Endothelial cell of umbilical vein (primary cell): ENCODE measurements around the gene SLC30A3. TPM values are rescaled to one million over a fixed set of nuclear protein-coding genes. Genes with fewer than 3 reads are reported as not detected.

Experiments
- Bru-seq: library from RNA; stranded (reverse); fragments of 400-500 nt; gene quantifications from one replicate; lab custom pipeline; 2021; lab: Mats Ljungman, UMichigan
- BruChase-seq, 2 experiments: library from RNA; stranded (reverse); fragments of 400-500 nt; gene quantifications; one replicate each; lab custom pipeline; 2021; lab: Mats Ljungman, UMichigan
- BruUV-seq: library from RNA; stranded (reverse); fragments of 400-500 nt; replicated peaks from 2 replicates; lab custom pipeline; 2021; lab: Mats Ljungman, UMichigan
- CTCF ChIA-PET: fragments of 300-600, 350-600 bp; sonication (Branson Sonifier 250); formaldehyde crosslinking; loops from one replicate; lab custom pipeline; 2021; ENCODE audit warnings: antibody characterized with exemption, inconsistent platforms; lab: Charles Lee
- POLR2A ChIA-PET: fragments of 300-600, 350-600 bp; sonication (Branson Sonifier 250); formaldehyde crosslinking; loops from one replicate; lab custom pipeline; 2021; ENCODE audit warnings: antibody characterized with exemption, inconsistent platforms; lab: Charles Lee
- DNase-seq: peaks from one replicate; pipeline ENCODE4 v3.0.0-alpha.2; 2011; ENCODE audit warnings: low read depth, low spot score
- FAIRE-seq: peaks from 2 replicates; lab custom pipeline; 2011; peaks lifted over from hg19 to GRCh38; lab: Jason Lieb, UNC
- H2AFZ ChIP-seq: 2 replicates; pipeline ENCODE4 v1.6.0; 2012; ENCODE audit warnings: low read depth, low read length, control low read depth, inconsistent platforms
- H3K27ac ChIP-seq: 2 replicates; pipeline ENCODE4 v1.5.1; 2011; ENCODE audit warnings: low read depth, mild to moderate bottlenecking, control low read depth, low read length, moderate library complexity; ENCODE audit not compliant: insufficient read depth
- H3K27me3 ChIP-seq, 2 experiments: 2 replicates each; pipeline versions ENCODE4 v1.6.0 to v1.6.1; 2011; ENCODE audit warnings: low read length in 2 of 2, mixed read lengths in 1 of 2; ENCODE audit not compliant: control insufficient read depth in 2 of 2, insufficient read depth in 2 of 2
- H3K36me3 ChIP-seq, 2 experiments: 2 replicates in 1 of 2; 3 replicates in 1 of 2; pipeline ENCODE4 v1.5.1; 2011; ENCODE audit warnings: low read length in 2 of 2, mild to moderate bottlenecking in 1 of 2, moderate library complexity in 1 of 2; ENCODE audit not compliant: control insufficient read depth in 2 of 2, insufficient read depth in 2 of 2; ENCODE audit errors: extremely low read depth in 1 of 2
- H3K4me1 ChIP-seq: 3 replicates; pipeline ENCODE4 v1.5.1; 2011; ENCODE audit warnings: mild to moderate bottlenecking, low read length; ENCODE audit not compliant: control insufficient read depth, insufficient read depth; ENCODE audit errors: extremely low read depth
- H3K4me2 ChIP-seq: 2 replicates; pipeline ENCODE4 v1.6.1; 2011; ENCODE audit warnings: low read length, control low read depth, mixed read lengths; ENCODE audit not compliant: insufficient read depth
- H3K4me3 ChIP-seq, 3 experiments: fragments of 200-600 bp in 1 of 3; sonication (generic), shearing (Covaris generic) in 1 of 3; replicated peaks in 1 of 3; 2 replicates each; pipeline ENCODE4 v1.5.1; 2011 to 2016; ENCODE audit warnings: control low read depth in 3 of 3, low read length in 3 of 3, mild to moderate bottlenecking in 2 of 3, inconsistent platforms in 1 of 3, low read depth in 1 of 3, moderate library complexity in 1 of 3; ENCODE audit not compliant: insufficient read depth in 1 of 3
- H3K79me2 ChIP-seq: 2 replicates; pipeline ENCODE4 v1.6.0; 2012; ENCODE audit warnings: low read length, inconsistent platforms; ENCODE audit not compliant: control insufficient read depth, insufficient read depth
- H3K9ac ChIP-seq: replicated peaks from 2 replicates; pipeline ENCODE3; 2011; ENCODE audit warnings: low read length, control low read depth; ENCODE audit not compliant: insufficient read depth; ENCODE audit errors: extremely low read depth
- H3K9me1 ChIP-seq: replicated peaks from 3 replicates; pipeline ENCODE4 v1.6.0; 2011; ENCODE audit warnings: mild to moderate bottlenecking, low read length; ENCODE audit not compliant: control insufficient read depth, insufficient read depth; ENCODE audit errors: extremely low read depth
- H3K9me3 ChIP-seq: replicated peaks from 2 replicates; pipeline ENCODE4 v1.5.1; 2012; ENCODE audit warnings: low read length, inconsistent platforms; ENCODE audit not compliant: control insufficient read depth, insufficient read depth
- H4K20me1 ChIP-seq: replicated peaks from 2 replicates; pipeline ENCODE3; 2011; ENCODE audit warnings: mild to moderate bottlenecking, low read length; ENCODE audit not compliant: control insufficient read depth, insufficient read depth; ENCODE audit errors: extremely low read depth
- CTCF ChIP-seq, 2 donors: IDR thresholded peaks; 1 replicate in 1 of 2; 2 replicates in 1 of 2; pipeline ENCODE4 v1.5.1; 2011; ENCODE audit warnings: low read length in 2 of 2, mild to moderate bottlenecking in 2 of 2, moderate library complexity in 2 of 2, control low read depth in 1 of 2, inconsistent platforms in 1 of 2, low read depth in 1 of 2; ENCODE audit not compliant: insufficient read depth in 1 of 2; ENCODE audit errors: extremely low read depth in 1 of 2
- EZH2 ChIP-seq: IDR thresholded peaks from 2 replicates; pipeline ENCODE4 v1.6.1; 2012; ENCODE audit warnings: borderline replicate concordance, low read depth, mild to moderate bottlenecking, moderate library complexity, low read length, inconsistent platforms; ENCODE audit not compliant: severe bottlenecking
- JUN ChIP-seq: IDR thresholded peaks from 2 replicates; pipeline ENCODE4 v1.6.1; 2011; ENCODE audit warnings: borderline replicate concordance, low read depth; ENCODE audit not compliant: insufficient read length, insufficient read depth
- POLR2AphosphoS5 ChIP-seq: IDR thresholded peaks from 2 replicates; pipeline ENCODE4 v1.6.1; 2012; ENCODE audit warnings: low read depth, mild to moderate bottlenecking, control low read depth, low read length, moderate library complexity; ENCODE audit not compliant: insufficient read depth
- dilution Hi-C: fragments of 300-500 bp; cut with MboI; formaldehyde crosslinking; loops from one replicate; pipeline ENCODE4 v1.15.0; 2019; ENCODE audit warnings: low sequenced_read_pairs; ENCODE audit not compliant: extremely low pct_ligation_motif_present
- intact Hi-C: fragments of 100-400 bp; cut with micrococcal nuclease; formaldehyde crosslinking; loops from one replicate; pipeline ENCODE4 v1.10.0; 2022
- long read RNA-seq: library from polyadenylated mRNA; stranded (forward); transcript quantifications from one replicate; pipeline ENCODE4 v2.0.0, GENCODE V29; 2021
- polyA minus RNA-seq, 3 experiments: library from RNA; depleted of rRNA, polyadenylated mRNA; stranded (reverse); fragments of >200 nt; gene quantifications; 1 replicate in 1 of 3; 2 replicates in 2 of 3; pipeline ENCODE4 v1.2.3, GENCODE V29; 2011
- polyA plus RNA-seq, 4 experiments: library from polyadenylated mRNA; depleted of rRNA in 3 of 4; stranded (reverse) in 3 of 4; unstranded in 1 of 4; fragments of >200 nt; gene quantifications; 2 replicates each; pipeline versions ENCODE4 v1.2.1 to v1.2.3, GENCODE V29; 2011 to 2012; ENCODE audit warnings: missing spikeins in 1 of 4
- total RNA-seq: library from RNA; stranded (reverse); gene quantifications from 2 replicates; pipeline ENCODE4 v1.2.3, GENCODE V29; 2021

The SLC30A3 gene
- 9.2 and 16.7 TPM in 2 replicates for total RNA-seq
- polyA plus RNA-seq, result 63.9 and 79.9 TPM in 2 replicates
- 25.9 and 38.7 TPM in 2 replicates for polyA plus RNA-seq (2011; cell fraction: cytosol; rRNA removed)
- polyA plus RNA-seq (2011; cell fraction: nucleus; rRNA removed), result 42.8 and 66.8 TPM in 2 replicates
- 3.9 and 11.9 TPM in 2 replicates for polyA plus RNA-seq (2012)
- 26.6 and 36.4 TPM in 2 replicates for polyA minus RNA-seq
- polyA minus RNA-seq (2011; cell fraction: cytosol; rRNA and poly(A)+ RNA removed), result 1.6 TPM
- 12.2 and 20.5 TPM in 2 replicates for polyA minus RNA-seq (2011; cell fraction: nucleus; rRNA and poly(A)+ RNA removed)
- percentile 46 among the genes with signal in this experiment for Bru-seq, nascent RNA
- BruChase-seq, experiment 1, labeled RNA remaining after a 6-hour chase, result percentile 35 among the genes with signal in this experiment
- percentile 39 among the genes with signal in this experiment for BruChase-seq, experiment 2, labeled RNA remaining after a 2-hour chase
- long read RNA-seq, transcript SLC30A3-201 (8 exons, 2,260 nt), result major isoform, 12 of 14 reads
- long read RNA-seq, partial matches to known transcripts, result 0 of 14 reads
- long read RNA-seq, other reads (novel, unspliced or antisense), result 2 of 14 reads

- peak within 1 kb of the TSS; percentile 23 to 82 (median 58) for H3K4me3 ChIP-seq
- intact Hi-C loops (no loop called here), dilution Hi-C loops (no loop called here)
- BruUV-seq, result no TSS peak
- POLR2A ChIA-PET, result interaction anchor here (0.6 kb wide), 1 partner anchor 1632 kb away, joined by 3 read pairs; the partner anchor contains the start of gene WDR43
- TF ChIP-seq JUN, result no peak
- peak; percentile 49 for TF ChIP-seq POLR2AphosphoS5
- TF ChIP-seq EZH2, result peak; percentile 32
- TF ChIP-seq CTCF (IDR thresholded peaks at IDR 0.05; ENCODE audit: extremely low read depth in 1 of 2, insufficient read depth in 1 of 2, low read depth in 1 of 2, low read length in 2 of 2), result peak in 1 of 2 donors; percentile 1
- peak within 1 kb of the TSS; percentile 24 for H3K9ac ChIP-seq
- no peaks in the 10 kb centered on the region for H4K20me1 ChIP-seq
- H3K4me1 ChIP-seq, result peaks cover 22% of the 10 kb centered on the region
- peaks cover 15 to 38% of the 10 kb centered on the region in 2 experiments for H3K27me3 ChIP-seq
- peaks cover 0 to 4% of the 10 kb centered on the region in 2 experiments for H3K36me3 ChIP-seq
- peak; percentile 62 for DNase-seq
- no peaks in the 10 kb centered on the region for H3K9me3 ChIP-seq
- peak; percentile 63 for FAIRE-seq
- no peaks in the 10 kb centered on the region for H3K79me2 ChIP-seq
- peak within 1 kb of the TSS; percentile 77 for H3K4me2 ChIP-seq
- peak within 1 kb of the TSS; percentile 70 for H2AFZ ChIP-seq
- CTCF ChIA-PET, result interaction anchor here (0.8 to 6.9 kb wide), 10 partner anchors 9 to 93 kb away, joined by 3 to 143 read pairs (median 4); partner anchors contain the start of gene TRIM54
- H3K9me1 ChIP-seq, result no peaks in the 10 kb centered on the region
- H3K27ac ChIP-seq, result no peak within 1 kb of the TSS
Measured at GRCh38 chr2:27262379-27263286, at the start of gene SLC30A3. Gene SLC30A3 (minus strand): TSS chr2:27263047. CDS start chr2:27262906, 141 bp downstream.
